ENCODE results near the gene IL17RD. TPM values are rescaled to one million over a fixed set of nuclear protein-coding genes. Genes with fewer than 3 reads are reported as not detected.

Gene IL17RD
- polyA plus RNA-seq, 2 of the 4 experiments (the other 2 are of a cell fraction) = 0.89 to 1.4 TPM

DNA sequence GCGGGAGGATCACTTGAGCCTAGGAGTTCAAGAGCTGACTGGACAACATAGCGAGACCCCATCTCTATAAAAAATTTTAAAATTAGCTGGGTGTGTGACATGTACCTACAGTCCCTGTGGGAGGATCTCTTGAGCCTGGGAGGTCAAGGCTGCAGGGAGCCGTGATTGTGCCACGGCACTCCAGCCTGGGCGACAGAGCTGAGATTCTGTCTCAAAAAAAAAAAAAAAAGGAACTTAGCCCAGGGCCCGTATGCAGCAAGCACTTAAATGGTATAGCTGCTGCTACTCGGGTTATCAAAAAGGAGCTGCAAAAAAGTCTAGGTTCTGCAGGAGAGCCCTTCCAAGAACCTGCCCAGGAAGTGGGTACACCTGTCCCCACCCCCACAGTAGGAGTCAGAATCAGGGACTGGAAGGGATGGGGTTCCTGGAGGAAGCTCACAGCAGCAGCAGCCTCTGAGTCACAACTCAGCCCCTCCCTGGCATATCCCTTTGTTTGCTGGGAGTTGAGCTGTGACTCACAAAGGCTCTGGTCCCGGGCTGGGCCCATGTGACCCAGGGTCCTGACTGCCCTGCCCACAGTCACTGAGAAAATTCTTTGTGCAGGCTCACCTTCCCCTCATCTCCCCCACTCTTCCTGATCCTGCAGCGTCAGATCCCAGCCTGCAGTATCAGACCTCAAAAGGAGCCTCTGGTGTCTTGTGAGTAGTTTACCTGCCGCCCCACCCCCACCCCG is 104.9 kb downstream of the IL17RD start, which contains the start of gene SPATA12 (continued):
- no peak for TF ChIP-seq MYC (IDR thresholded peaks at IDR 0.05; ENCODE audit: borderline replicate concordance, low read length)
- TF ChIP-seq, protein P1, sequence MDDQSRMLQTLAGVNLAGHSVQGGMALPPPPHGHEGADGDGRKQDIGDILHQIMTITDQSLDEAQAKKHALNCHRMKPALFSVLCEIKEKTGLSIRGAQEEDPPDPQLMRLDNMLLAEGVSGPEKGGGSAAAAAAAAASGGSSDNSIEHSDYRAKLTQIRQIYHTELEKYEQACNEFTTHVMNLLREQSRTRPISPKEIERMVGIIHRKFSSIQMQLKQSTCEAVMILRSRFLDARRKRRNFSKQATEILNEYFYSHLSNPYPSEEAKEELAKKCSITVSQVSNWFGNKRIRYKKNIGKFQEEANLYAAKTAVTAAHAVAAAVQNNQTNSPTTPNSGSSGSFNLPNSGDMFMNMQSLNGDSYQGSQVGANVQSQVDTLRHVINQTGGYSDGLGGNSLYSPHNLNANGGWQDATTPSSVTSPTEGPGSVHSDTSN (IDR thresholded peaks at IDR 0.05) = no peak
- TF ChIP-seq HES2 (IDR thresholded peaks at IDR 0.05) = no peak
- TF ChIP-seq RNF2 (IDR thresholded peaks at IDR 0.05; ENCODE audit: borderline replicate concordance, low read depth) = no peak
- TF ChIP-seq USF2 (IDR thresholded peaks at IDR 0.05) = peak; percentile 87
- TF ChIP-seq, protein P2, sequence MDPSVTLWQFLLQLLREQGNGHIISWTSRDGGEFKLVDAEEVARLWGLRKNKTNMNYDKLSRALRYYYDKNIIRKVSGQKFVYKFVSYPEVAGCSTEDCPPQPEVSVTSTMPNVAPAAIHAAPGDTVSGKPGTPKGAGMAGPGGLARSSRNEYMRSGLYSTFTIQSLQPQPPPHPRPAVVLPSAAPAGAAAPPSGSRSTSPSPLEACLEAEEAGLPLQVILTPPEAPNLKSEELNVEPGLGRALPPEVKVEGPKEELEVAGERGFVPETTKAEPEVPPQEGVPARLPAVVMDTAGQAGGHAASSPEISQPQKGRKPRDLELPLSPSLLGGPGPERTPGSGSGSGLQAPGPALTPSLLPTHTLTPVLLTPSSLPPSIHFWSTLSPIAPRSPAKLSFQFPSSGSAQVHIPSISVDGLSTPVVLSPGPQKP (IDR thresholded peaks at IDR 0.05; ENCODE audit: low read depth, low read length) = no peak
- TF ChIP-seq RAD21 (conservative IDR thresholded peaks at IDR 0.05 in 1 of 2, IDR thresholded peaks at IDR 0.05 in 1 of 2) = 0 out of 5 replicates have a peak, but pooled peaks of 1 of the 2 experiments have one; percentile 8
- TF ChIP-seq ZFP36 (IDR thresholded peaks at IDR 0.05; ENCODE audit: borderline replicate concordance, partially characterized antibody) = no peak
- TF ChIP-seq KDM5A (IDR thresholded peaks at IDR 0.05) = no peak

- DNase-seq (ENCODE audit: low read depth in 1 of 2, low spot score in 1 of 2) (no peak), ATAC-seq (no peak), FAIRE-seq (no peak)
- Histone ChIP-seq H3K4me3 (no peak overlapping the region), H3K4me1 (peaks cover 44% of the 10 kb centered on the region), H3K4me2 (peak overlapping the region; percentile 79; the same call in 2 of the 3 replicates), H3K27ac (peak overlapping the region; percentile 77 to 94; a peak in 5 of 6 replicates), H3K9me3 (no peaks in the 10 kb centered on the region)
- WGBS (ENCODE audit: missing lambda C conversion rate) = 65% methylated on average over 3 of the region's 3 CpGs
- TF ChIP-seq NFE2L2 (conservative IDR thresholded peaks at IDR 0.05; ENCODE audit: low read length) (no peak), POLR2AphosphoS2 (conservative IDR thresholded peaks at IDR 0.05; ENCODE audit: low read length) (no peak), TFCP2L1 (CRISPR knock-in tag; IDR thresholded peaks at IDR 0.05) (no peak), FOSL2 (IDR thresholded peaks at IDR 0.05) (no peak), FOSL2 (CRISPR knock-in tag; IDR thresholded peaks at IDR 0.05) (no peak), JUNB (IDR thresholded peaks at IDR 0.05) (no peak), RCOR1 (IDR thresholded peaks at IDR 0.05; ENCODE audit: low read depth, low read length) (no peak), NPAS2 (CRISPR knock-in tag; IDR thresholded peaks at IDR 0.05; ENCODE audit: borderline replicate concordance) (no peak), KDM5A (IDR thresholded peaks at IDR 0.05) (no peak), RAD21 (conservative IDR thresholded peaks at IDR 0.05 in 1 of 2, IDR thresholded peaks at IDR 0.05 in 1 of 2) (no peak), SMC3 (IDR thresholded peaks at IDR 0.05) (no peak), JUN (IDR thresholded peaks at IDR 0.05) (no peak), BCL3 (IDR thresholded peaks at IDR 0.05) (no peak), ESRRA (IDR thresholded peaks at IDR 0.05; ENCODE audit: borderline replicate concordance, low read length) (no peak)
- TF ChIP-seq, protein P1 (IDR thresholded peaks at IDR 0.05) = no peak
- TF ChIP-seq, protein P3, sequence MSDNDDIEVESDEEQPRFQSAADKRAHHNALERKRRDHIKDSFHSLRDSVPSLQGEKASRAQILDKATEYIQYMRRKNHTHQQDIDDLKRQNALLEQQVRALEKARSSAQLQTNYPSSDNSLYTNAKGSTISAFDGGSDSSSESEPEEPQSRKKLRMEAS (IDR thresholded peaks at IDR 0.05) = no peak
- CTCF ChIA-PET = no interaction called here
- POLR2A ChIA-PET = interaction anchor here (0.6 kb wide), 1 partner anchor 57 kb away, joined by 5 read pairs; no protein-coding TSS in a partner anchor
Measured at GRCh38 chr3:57059411-57059810, 105.7 kb downstream of the IL17RD start.
